AG04449 (cell line): ENCODE measurements around the gene KRT40.

Experiments
- CTCF ChIA-PET: fragments of 350-600 bp; formaldehyde crosslinking; extraction: SDS; loops from one replicate; lab custom pipeline; 2021; ENCODE audit warnings: antibody characterized with exemption; lab: Yijun Ruan, JAX
- POLR2A ChIA-PET: fragments of 400-600, 350-600 bp; formaldehyde crosslinking; extraction: SDS; loops from one replicate; lab custom pipeline; 2020; ENCODE audit warnings: antibody characterized with exemption, inconsistent platforms; lab: Yijun Ruan, JAX
- DNase-seq: peaks from one replicate; pipeline ENCODE4 v3.0.0-alpha.2; 2010; ENCODE audit warnings: low read depth, low spot score
- H3K4me3 ChIP-seq: 2 replicates; pipeline ENCODE4 v1.5.1; 2011; ENCODE audit warnings: low read depth, mild to moderate bottlenecking, control low read depth, low read length
- TF ChIP-seq, protein P1 (sequence below): IDR thresholded peaks from one replicate; pipeline ENCODE4 v1.5.1; 2011; ENCODE audit warnings: mild to moderate bottlenecking, moderate library complexity, low read length, control low read depth, inconsistent platforms; ENCODE audit not compliant: insufficient read depth; ENCODE audit errors: missing control alignments

Gene KRT40

DNA sequence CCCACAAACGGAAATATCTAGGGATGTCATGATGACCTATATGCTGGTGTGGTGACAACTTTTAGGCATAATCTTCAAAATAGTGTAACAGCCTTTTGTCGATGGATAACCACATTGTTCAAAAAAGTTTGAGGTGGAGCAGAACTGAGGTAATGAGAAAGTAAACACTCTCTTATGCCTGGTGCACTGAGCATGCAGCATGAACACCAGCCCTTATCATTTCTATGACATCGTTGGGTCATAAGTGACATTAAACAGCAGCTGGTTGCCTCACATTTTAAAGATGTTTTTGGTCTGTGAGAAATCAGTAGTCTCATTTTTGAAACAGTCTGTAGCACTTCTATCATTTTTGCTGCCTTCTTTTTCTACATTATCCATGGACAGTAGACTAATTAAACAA is 48.5 kb downstream of the KRT40 start:
- CTCF ChIA-PET = no interaction called here
- POLR2A ChIA-PET = no interaction called here

DNA sequence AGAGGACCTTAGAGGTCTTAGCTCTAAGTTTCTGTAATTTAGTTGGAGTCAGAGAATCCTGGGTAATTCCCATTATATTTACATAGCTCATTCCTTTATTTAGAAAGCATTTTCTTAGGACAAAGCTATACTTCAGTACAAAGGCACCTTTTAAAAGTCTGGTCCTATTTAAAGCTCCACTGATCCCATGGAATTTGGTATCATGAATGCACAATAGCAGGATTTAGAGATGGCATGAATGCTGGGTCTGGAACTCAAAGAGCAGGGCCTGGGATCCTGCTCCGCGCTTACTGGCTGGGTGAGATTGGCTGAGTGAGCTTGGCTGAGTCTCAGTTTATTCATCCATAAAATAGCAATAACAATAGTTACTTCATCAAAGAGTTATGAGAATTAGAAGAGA is 51.5 kb downstream of the KRT40 start:
- CTCF ChIA-PET = interaction anchor here (0.8 to 1.7 kb wide), 3 partner anchors 8 to 24 kb away, joined by 3 to 8 read pairs (median 3); no protein-coding TSS in a partner anchor
- POLR2A ChIA-PET = no interaction called here

More for the DNA sequence above, 48.5 kb downstream of the KRT40 start:
- TF ChIP-seq, protein P1, sequence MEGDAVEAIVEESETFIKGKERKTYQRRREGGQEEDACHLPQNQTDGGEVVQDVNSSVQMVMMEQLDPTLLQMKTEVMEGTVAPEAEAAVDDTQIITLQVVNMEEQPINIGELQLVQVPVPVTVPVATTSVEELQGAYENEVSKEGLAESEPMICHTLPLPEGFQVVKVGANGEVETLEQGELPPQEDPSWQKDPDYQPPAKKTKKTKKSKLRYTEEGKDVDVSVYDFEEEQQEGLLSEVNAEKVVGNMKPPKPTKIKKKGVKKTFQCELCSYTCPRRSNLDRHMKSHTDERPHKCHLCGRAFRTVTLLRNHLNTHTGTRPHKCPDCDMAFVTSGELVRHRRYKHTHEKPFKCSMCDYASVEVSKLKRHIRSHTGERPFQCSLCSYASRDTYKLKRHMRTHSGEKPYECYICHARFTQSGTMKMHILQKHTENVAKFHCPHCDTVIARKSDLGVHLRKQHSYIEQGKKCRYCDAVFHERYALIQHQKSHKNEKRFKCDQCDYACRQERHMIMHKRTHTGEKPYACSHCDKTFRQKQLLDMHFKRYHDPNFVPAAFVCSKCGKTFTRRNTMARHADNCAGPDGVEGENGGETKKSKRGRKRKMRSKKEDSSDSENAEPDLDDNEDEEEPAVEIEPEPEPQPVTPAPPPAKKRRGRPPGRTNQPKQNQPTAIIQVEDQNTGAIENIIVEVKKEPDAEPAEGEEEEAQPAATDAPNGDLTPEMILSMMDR = no peak
- no peak overlapping the region for H3K4me3 ChIP-seq
- DNase-seq = no peak

DNA sequence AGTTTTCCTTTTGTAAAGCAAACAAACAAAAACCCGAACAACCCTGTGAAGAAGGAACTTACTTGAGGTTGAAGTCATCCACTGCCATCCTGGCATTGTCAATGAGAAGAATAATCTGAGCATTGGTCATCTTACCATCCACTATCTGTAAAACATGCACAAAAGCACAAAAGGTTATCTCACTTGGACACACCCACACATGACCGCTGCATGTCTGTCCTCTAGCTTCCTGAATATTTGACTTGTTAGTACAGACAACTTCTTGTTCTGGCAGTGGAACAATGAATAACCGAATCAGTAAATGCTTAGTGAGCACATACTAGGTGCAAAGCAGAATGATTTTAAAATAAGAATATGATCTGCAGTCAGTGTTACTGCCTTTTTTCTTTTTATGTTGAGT is 52.8 kb downstream of the KRT40 start:
- POLR2A ChIA-PET = no interaction called here
- TF ChIP-seq, protein P1 = no peak
- CTCF ChIA-PET = no interaction called here

More for the DNA sequence above, 51.5 kb downstream of the KRT40 start:
- no peak overlapping the region for H3K4me3 ChIP-seq
- TF ChIP-seq, protein P1 = no peak
- no peak for DNase-seq

More for the DNA sequence above, 52.8 kb downstream of the KRT40 start:
- H3K4me3 ChIP-seq = no peak overlapping the region
- DNase-seq = no peak
